ENCODE measurements around the gene FCRLA.

DNA sequence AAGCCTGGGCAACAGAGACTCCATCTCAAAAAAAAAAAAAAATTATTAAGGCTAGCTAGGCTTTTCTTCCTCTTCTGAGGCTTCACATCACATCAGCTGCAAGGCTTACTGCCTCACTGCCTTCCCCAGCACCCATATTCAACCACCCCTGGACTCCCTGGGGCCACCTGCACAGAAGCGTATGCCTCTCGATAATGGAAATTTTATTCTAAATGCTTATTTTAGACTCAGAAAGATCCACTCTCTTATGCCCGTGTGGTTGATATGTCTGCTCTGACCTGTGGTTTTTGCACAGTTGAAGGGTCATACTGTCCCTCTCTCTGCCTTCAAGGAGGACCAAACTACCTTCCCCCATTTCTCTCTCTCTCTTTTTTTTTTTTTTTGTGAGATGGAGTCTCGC lies 1.5 kb upstream of the FCRLA start:
- TF ChIP-seq, protein P1, sequence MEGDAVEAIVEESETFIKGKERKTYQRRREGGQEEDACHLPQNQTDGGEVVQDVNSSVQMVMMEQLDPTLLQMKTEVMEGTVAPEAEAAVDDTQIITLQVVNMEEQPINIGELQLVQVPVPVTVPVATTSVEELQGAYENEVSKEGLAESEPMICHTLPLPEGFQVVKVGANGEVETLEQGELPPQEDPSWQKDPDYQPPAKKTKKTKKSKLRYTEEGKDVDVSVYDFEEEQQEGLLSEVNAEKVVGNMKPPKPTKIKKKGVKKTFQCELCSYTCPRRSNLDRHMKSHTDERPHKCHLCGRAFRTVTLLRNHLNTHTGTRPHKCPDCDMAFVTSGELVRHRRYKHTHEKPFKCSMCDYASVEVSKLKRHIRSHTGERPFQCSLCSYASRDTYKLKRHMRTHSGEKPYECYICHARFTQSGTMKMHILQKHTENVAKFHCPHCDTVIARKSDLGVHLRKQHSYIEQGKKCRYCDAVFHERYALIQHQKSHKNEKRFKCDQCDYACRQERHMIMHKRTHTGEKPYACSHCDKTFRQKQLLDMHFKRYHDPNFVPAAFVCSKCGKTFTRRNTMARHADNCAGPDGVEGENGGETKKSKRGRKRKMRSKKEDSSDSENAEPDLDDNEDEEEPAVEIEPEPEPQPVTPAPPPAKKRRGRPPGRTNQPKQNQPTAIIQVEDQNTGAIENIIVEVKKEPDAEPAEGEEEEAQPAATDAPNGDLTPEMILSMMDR (optimal IDR thresholded peaks at IDR 0.05 in 1 of 3, IDR thresholded peaks at IDR 0.05 in 1 of 3, conservative IDR thresholded peaks at IDR 0.05 in 1 of 3; ENCODE audit: extremely low read depth in 1 of 3, insufficient read depth in 2 of 3, low read length in 3 of 3): no peak
- TF ChIP-seq EZH2 (IDR thresholded peaks at IDR 0.05; ENCODE audit: low read length): no peak
